NCI-H446 (cell line): ENCODE results near the gene ADGB.
"Not testable (repeated sequence)": the region's sequence is repeated elsewhere in the genome, so short reads cannot be mapped to it uniquely, and the experiment has no call there.

Source experiments
- DNase-seq, 2 experiments: peaks; one replicate each; lab custom pipeline; 2025; lab: John Stamatoyannopoulos, UW

ADGB gene

DNA sequence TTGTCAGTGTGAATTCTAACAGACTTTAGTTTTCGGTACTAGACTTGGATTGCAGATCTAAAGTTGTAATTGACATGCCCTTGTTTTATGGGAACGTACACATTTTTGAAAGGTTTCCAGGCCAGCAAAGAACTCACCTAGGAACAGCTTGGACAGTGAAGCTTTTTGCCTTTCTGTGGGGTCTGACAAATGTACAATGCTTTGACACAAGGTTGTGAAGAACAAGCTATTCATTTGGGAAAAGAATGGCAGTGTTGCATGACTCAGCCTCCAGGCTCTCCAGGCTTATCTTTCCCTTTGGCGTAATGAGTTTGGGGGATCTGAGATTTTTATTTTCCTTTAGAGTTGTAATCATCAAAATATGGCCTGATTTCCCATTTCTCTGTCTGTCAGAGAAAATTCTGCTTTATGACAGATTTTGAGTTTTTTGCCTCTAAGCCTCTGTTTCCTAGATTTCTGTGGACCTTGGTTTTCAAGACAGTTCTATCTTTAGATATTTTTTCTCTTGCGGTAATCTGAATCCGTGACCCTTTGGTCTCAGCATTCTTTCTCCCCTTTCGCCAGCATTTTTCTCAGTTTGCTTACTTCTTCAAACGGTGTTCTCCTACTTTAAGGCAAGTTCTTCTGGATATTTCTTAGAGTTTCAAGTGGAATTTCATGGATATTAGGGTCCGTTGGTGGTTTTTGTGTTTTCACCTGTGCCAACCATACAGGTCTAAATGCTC is 221.0 kb downstream of the ADGB start:
- no peak for DNase-seq

DNA sequence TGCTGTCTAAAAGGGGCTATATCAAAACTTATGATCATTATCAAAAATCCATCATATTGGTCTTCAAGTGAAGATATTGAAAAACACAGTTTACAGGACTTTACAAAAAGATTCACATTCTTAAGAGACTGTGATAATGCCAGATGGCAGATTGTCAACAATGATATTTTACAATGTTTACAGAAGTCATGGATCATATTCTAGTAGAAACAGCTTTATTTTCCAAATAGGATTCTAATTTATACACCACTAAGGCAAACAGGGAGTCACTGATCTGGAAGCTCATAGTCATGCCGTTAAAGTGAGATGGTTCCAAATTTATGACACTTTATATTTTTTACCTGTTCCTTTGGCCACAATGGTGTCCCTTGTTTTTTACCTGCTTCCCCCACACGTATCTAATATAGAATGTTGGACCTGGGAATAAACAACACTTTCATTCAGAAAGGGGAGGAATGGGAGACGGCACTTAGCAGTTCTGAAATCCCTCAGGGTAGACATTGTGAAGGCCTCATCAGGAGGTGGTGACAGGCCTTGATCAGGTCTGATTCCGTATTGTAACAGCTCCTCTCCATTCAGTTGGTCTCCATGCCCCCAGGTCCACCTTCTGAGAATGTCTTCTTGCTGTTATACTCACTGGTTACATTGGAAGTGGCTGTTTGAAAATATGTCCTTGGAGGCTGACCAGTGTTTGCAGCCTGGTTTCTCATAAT is 228.6 kb downstream of the ADGB start:
- DNase-seq: no peak

DNA sequence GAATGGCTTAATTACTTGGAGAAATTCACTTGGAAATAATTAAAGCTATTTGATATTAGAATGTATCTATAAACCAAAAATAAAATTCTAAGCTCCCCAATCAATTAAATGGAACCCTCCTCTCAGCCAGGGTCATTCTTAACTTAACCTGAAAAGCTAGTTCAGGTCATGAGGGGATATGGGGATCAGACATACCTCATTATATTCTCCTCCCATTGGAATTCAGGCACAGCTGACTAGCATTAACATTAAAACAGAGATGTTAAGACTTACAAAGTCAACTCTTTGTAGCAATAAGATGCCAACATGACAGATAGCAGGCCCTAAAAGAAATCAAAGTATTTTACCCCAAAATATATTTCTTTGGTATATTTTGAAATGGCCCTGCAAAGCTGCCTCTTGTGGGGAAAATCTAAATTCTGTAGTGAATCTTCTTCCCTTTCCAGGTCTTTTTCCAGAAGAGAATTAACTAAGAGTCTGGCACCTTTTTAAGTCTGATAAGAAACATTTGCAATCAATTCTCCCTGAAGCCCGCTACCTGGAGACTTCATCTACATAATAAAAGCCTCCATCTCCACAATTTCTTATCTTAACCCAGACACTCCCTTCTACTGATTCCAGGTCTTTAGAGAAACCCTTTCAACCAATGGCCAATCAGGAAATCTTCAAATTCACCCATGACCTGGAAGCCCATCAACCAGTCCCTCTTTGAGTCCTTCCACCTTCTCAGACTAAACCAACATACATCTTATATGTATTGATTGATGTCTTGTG is 231.2 kb downstream of the ADGB start:
- DNase-seq: no peak

DNA sequence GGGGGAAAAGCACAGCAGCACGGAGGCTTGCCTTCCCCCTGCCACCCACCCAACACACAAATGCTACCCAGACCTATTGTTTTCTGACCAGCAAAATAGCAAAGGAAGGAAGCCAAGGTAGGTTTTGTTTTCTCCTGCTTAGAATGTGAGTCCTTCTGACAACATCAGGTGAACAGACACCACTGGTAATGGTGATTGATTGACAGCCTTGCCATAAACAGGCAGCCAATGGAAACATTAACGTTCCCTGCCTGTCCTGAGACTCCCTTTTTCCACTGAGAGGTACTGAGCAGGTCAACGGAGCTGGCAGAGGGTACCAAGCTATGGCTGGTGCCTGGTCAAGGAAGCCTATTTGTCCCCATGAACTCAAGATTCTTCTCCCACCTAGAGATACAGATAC is 234.4 kb downstream of the ADGB start:
- DNase-seq: no peak

DNA sequence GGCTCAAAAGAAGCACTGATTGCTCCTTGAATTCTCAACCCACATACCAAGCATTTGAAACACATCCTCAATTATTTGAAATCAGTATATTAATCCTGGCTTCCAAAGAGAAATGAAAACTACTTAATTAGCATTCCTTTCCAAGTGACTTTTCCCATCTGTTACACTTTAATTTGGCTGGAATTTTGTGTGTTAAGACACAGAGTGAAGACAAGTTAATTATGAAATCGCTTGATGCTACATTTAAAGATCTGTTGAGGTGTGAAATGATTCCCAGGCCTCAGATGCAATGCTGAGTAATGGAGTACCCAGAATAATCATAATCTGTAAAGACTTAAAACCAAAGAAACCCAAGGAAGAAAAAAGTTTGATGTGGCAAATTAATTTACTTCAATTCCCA is 241.4 kb downstream of the ADGB start:
- DNase-seq: no peak

DNA sequence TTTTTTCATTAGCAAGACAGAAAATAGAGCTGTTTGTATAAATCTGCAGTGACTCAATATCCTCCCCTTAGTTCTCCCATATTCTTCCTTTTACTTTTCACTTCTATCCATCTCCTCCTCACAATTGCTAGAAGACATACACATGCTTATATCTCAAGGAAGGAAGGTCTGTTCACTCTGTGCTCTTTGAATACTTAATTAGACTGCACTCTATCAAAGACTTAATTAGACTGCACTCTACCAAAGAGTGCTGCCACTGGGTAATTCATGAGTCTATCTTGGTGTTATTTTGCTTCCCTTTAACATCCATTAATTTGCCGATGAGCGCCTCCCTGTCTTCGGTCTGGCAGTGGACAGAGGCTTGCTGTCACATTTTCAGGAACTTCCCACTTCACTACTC is 241.9 kb downstream of the ADGB start:
- no peak for DNase-seq

DNA sequence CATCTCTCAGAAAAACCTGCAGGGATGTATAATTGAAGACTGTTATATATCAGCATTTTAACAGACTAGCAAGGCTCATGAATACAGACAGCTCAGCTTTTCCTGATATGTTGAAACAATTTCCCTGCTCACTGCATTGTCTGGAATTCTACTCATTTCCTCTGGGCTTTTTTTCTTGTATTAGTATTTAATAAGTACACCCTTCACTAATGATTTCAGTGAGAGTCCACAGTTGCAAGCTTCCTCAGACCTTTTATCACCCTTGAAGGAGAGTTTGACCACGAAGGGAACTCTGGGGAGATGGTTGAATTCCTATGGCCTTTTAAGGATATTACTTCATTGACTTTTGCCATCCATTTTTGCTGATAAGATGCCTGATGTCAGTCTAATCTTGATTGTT is 248.7 kb downstream of the ADGB start:
- DNase-seq: no peak

DNA sequence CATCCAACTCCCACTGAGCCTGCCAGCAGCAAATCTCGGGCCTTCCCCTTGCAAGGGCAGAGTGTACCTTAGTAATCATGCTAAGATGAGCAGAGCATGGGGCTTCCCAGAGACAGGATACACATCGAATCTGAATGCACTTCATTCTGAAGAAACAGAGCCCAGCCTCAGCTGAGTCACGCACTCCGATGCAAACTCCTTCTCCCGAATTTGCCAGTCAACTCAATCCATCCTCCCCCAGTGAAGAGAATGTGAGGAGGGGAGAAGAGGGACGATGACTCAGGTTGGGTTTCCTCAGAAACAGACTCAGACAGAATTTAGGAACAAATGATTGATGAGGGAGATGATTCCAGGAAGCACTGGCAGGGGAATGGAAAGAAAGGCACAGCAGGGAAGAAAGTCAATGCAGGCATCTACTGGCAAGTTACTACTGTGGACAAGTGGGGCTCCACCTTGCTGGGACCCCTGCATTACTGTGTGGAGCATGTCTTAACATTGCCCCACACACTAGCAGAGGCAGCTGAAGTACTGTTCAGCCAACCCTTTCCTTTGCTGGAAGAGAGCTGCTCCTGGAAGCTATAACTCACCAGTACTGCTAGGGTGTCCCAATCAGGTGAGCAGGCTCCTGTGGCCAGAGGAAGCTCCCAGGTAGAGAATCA is 251.6 kb downstream of the ADGB start:
- DNase-seq: no peak

DNA sequence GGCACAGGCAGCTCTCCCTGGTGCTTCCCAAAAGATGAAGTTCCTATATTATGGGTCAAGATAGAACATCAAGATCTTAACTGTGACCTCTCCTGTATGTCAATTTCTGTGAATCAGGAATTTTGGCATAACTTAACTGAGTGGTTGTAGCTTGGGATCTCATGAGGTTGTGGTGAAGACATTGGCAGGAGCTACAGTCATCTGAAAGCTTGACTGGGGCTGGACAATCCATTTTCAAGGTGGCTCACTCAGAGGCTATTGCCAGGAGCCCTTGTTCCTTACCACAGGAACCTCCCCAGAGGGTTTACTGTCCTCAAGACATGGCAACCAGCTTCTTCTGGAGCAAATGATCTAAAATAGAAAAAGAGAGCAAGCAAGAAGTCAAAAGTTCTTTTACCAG is 252.2 kb downstream of the ADGB start:
- no peak for DNase-seq

DNA sequence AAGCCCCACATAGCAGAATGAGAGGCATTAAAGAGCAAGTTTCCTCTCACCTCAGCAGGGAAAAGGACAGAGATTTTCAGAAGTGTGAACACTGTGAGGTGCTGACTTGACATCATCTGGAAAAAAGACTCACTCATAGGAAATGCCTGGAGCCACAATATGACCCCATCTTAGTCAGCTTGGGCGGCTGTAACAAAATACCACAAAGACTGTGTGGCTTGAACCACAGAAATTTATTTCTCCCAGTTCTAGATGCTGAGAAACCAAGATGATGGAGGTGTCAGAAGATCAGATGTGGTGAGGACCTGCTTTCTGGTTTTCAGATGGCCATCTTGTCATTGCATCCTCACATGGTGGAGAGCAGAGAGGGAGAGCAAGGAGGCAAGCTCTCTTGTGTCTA is 253.1 kb downstream of the ADGB start:
- DNase-seq: no peak

DNA sequence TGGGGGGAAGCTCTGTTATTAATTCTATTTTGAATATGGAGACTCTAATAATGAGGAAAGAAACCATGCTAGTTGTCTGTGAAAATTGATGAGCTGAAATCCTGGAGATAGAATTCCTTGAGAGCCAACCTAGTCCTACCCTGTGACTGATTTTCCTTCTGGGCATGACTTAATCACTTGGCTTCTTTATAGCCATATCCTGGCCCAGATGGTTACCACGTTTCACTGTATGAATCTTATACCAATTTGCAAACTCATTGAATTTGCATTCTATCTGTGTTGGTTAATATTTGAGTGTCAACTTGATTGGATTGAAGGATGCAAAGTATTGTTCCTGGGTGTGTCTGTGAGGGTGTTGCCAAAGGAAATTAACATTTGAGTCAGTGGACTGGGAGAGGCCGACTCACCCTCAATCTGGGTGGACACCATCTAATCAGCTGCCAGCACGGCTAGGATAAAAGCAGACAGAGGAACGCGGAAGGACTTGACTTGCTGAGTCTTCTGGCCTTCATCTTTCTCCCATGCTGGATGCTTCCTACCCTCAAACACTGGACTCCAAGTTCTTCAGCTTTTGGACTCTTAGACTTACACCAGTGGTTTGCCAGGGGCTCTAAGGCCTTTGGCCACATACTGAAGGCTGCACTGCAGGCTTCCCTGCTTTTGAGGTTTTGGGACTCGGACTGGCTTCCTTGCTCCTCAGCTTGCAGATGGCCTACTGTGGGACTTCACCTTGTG is 255.9 kb downstream of the ADGB start:
- DNase-seq: not testable (repeated sequence)

DNA sequence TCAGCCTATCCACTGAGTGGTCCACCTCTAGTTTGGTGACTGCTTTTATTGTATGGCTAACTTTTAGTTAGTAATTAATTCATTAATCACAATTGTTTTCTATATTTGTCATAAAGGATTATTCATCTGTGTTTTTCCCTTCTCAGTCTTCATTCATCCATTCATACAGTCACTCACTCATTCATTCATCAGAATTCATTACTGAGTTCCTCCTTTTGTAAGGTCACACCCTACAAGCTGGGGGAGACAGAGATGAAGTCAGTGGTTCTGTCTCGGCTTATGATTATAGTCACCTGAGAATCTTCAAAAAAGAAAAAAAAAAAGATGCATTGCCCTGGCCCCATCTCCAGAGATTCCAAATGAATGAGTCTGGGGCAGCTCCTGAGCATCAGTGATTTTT is 257.1 kb downstream of the ADGB start:
- no peak for DNase-seq

DNA sequence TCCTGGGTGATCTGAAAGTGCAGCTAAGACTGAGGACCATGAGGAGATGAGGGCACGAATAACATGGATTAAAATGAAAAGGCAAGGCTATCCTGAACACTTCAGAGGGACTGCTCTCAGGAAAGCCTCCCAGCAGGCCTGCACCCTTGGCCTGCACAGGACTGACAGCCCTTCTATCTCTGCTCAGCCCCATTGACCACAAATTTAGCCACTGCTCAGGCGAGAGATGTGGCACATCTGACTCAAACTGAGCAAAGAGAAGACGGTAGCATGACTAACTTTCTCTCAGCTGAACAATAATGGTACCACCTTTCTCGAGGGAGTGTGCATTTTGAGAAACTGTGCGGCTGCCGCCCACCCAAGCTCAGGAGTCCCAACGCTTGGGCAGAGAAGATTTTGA is 257.5 kb downstream of the ADGB start:
- DNase-seq: no peak

DNA sequence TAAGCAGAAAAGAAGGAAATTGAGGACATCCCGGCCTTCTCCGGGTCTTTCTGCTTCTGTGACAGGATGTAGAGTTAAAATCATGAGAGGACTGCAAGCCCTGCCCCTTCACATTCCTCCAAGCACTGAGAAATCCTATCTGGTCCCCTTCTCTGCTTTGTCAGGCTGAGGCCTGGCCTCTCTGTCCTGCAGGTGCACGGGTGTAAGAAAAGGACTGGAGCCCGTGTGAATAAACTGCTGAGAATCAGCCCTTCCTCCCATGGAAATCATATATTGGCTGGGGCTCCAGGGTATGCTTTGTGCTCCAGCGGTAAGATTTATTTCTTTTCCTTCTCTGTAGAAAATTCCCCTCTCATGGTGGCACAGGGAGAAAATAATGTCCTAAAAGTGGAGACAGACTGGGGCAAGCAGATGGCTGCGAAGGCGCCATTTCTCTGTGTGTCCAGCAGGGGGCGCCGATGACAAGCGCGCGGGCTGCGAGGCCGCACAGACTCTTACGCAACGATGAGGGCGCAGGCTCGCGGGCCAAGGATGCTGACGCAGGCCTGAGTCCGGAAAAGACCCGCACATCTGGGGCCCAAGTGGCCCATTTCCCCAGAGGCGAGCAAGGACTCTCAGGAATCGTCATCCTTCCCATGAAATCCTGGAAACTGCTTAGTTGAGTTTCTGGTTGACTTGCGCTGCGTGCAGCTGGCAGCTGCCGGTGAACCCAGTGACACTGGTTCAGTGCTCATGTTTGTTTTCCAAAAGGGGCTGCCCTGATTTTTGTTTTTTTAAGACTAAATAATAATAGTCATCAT is 258.6 kb downstream of the ADGB start:
- DNase-seq: peak in 1 of 2 experiments; percentile 75

DNA sequence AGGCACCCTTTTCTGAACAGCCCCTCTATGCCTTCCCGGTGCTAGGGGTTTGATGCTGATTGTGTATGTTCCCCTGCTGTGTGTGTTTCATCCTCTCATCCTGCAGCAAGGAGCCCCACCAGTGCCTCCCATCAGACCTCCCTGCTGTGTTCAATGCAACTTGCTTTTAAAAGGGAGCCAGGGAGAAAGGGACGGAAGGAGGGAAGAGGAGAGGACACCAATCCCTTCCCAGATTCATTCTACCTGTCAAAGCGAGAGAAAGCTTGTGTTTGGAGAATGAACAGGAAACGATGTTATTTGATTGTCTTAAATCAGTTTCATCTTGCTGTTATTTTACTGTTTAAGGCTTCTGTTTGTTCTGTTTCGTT is 259.2 kb downstream of the ADGB start:
- DNase-seq: no peak

DNA sequence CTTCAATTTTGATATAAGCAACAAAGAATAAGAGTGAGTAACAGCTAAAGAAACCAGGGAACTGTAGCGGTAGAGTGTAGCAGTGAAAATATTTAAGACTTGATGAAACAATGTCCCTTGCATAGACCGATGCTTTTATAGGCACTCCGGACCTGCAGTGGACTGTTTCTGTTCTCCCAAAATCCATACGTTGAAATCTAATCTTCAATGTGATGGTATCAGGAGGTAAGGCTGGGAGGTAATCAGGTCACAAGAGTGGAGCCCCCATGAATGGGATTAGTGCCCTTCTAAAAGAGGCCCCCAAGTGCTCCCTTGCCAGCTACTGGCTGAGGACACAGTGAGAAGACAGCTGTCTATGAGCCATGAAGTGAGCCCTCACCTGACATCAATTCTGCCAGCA is 260.4 kb downstream of the ADGB start:
- no peak for DNase-seq

DNA sequence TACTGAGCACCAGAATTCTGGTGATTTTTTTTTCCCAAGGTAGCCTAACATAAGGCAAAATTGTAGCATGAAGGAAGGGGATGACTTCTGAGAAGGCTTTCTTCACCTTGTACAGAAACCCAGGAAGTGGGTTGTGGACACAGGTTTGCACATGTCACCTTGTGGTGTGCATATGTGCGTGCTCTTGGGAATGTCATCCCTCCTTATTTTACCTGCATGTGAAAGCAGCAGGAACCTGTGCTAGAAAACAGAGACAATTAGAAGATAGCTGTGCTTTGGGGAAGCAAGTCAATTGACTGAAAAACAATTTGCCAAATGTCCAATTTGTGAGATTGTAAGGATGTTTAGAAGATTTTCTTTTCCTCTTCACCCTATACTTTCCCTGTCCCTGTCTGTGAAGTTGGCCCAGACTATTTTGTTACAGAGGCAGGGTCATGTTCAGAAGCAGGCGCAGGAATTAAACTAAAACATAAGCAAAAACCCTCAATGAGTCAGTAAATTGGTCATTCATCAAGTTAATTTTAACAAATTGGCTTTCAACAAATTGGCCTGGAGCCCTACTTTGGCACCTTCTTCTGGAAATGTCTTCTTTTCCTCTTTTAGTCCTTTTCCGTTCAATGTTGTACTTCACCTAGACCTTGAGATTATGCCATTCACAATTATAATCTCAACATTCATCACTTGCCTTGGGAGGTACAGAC is 261.2 kb downstream of the ADGB start:
- peak in 1 of 2 experiments; percentile 2 for DNase-seq

DNA sequence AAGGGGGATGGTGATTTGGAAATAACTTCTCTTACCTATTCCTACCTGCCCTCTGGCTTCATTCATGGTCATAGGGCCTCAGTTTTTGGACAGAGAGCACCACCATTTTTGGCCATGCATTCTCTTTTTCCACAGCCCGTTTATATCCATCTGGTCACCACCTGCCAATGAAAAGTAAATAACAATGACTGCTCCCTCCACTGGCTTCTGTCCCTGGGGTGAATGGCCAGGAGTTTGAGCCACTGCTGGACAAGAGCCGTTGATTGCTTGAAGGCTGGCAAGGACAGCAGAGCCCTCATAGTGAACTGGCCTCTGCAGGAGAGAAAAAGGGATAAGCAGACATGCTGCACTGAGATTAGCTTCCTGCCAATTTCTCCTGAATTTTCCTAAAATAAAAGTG is 261.8 kb downstream of the ADGB start:
- no peak for DNase-seq

DNA sequence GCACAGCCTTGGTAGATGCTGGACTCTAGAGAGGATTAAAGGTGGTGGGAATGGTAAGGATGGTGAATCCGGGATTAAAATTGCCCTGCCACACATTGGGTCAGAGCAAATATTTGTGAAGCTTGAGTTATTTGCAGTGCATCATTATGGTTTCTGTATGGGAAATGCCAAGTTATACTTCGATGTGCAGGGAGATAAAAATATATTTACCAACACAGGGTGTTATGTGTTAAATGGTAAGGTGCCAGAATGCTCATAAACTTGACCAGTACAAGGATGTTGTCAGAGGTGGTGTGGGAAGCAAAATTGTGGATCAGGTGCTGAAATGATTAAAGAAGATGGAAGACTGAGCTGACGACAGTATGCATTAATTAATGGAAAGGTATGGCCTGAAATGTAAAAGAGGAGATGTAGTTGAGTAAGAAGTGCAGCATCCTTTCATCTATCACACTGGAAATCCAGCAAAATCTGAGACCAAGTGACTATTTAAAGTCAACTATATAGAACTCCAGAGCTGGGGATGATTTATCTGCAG is 262.3 kb downstream of the ADGB start:
- DNase-seq: no peak

DNA sequence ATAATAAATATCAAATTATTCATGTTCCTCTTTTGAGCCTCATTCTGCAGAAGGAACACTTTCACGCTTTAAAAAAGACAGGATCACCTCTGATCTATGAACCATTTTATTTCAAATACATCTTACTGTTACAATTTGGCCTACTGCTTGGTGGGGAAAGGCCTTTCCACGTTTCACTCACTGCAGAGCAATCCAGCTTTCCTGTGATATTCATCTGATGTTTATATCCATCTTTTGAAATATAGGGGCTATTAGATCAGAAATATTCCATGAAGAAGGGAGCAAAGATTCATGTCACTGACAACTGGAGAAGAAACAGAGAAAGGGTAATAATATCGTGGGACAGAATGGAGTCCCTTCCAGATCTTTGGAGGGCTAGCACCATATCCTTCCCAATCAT is 262.9 kb downstream of the ADGB start:
- DNase-seq: no peak
